HG02840 (cell line): Measurements from ENCODE around the gene RNF217.
A peak's percentile ranks its signal among the peaks of the same experiment; 100 is the strongest.

Source experiments
- ATAC-seq: cut with Tn5 transposase; IDR thresholded peaks from one replicate; pipeline ENCODE4 v1.9.1; 2021; ENCODE audit warnings: mild to moderate bottlenecking, moderate library complexity, moderate number of reproducible peaks; ENCODE audit not compliant: unreplicated experiment, low FRiP score

The RNF217 gene

GRCh38 chr6:125088963-125089362 lies 126.7 kb downstream of the RNF217 start:
- ATAC-seq: no peak

GRCh38 chr6:125094563-125094962 lies 132.3 kb downstream of the RNF217 start:
- no peak for ATAC-seq

GRCh38 chr6:125095580-125096301 lies 133.5 kb downstream of the RNF217 start:
- no peak for ATAC-seq

- no peak for ATAC-seq
Measured at GRCh38 chr6:125097186-125097585, 134.9 kb downstream of the RNF217 start.

GRCh38 chr6:125098253-125098652 lies 136.0 kb downstream of the RNF217 start:
- ATAC-seq: no peak

- ATAC-seq: peak; percentile 43
Measured at GRCh38 chr6:125099211-125100073, 137.2 kb downstream of the RNF217 start.

- no peak for ATAC-seq
Measured at GRCh38 chr6:125100074-125100652, 137.9 kb downstream of the RNF217 start.

GRCh38 chr6:125101128-125101527 lies 138.9 kb downstream of the RNF217 start:
- ATAC-seq: no peak

- no peak for ATAC-seq
Measured at GRCh38 chr6:125101631-125102030, 139.4 kb downstream of the RNF217 start.

- ATAC-seq: no peak
Measured at GRCh38 chr6:125102411-125102810, 140.2 kb downstream of the RNF217 start.

- no peak for ATAC-seq
Measured at GRCh38 chr6:125102891-125103290, 140.7 kb downstream of the RNF217 start.

- no peak for ATAC-seq
Measured at GRCh38 chr6:125104425-125104824, 142.2 kb downstream of the RNF217 start.

GRCh38 chr6:125107048-125107447 lies 144.8 kb downstream of the RNF217 start:
- ATAC-seq: no peak

GRCh38 chr6:125107896-125108295 lies 145.7 kb downstream of the RNF217 start:
- ATAC-seq: no peak

- no peak for ATAC-seq
Measured at GRCh38 chr6:125110056-125110455, 147.8 kb downstream of the RNF217 start.

- ATAC-seq: no peak
Measured at GRCh38 chr6:125111219-125111983, 149.2 kb downstream of the RNF217 start.

GRCh38 chr6:125112934-125113333 lies 150.7 kb downstream of the RNF217 start:
- no peak for ATAC-seq

GRCh38 chr6:125114248-125114858 lies 152.1 kb downstream of the RNF217 start:
- ATAC-seq: no peak

- ATAC-seq: no peak
Measured at GRCh38 chr6:125116170-125116569, 153.9 kb downstream of the RNF217 start.

GRCh38 chr6:125116710-125117109 lies 154.5 kb downstream of the RNF217 start:
- ATAC-seq: no peak
